DND-41 (cell line): ENCODE data around the gene C4A.
"Not testable (repeated sequence)": the region's sequence is repeated elsewhere in the genome, so short reads cannot be mapped to it uniquely, and the experiment has no call there.

ENCODE experiments used
- ATAC-seq: fragments of 200-7000 bp; cut with Tn5 transposase; 3 replicates; pipeline ENCODE4 v1.9.1; 2021; ENCODE audit warnings: low read depth; ENCODE audit not compliant: insufficient read depth
- DNase-seq: peaks from one replicate; pipeline ENCODE4 v3.0.0-alpha.2; 2020
- H2AFZ ChIP-seq: 2 replicates; pipeline ENCODE4 v1.6.0; 2012; ENCODE audit warnings: low read depth, low read length
- H3K27ac ChIP-seq: 2 replicates; pipeline ENCODE4 v1.5.1; 2012; ENCODE audit warnings: low read length, inconsistent platforms
- H3K27me3 ChIP-seq: fragments of 200-600 bp; sonication (generic); 2 replicates; pipeline ENCODE4 v1.6.0; 2012; ENCODE audit warnings: low read length, mild to moderate bottlenecking, inconsistent platforms; ENCODE audit not compliant: insufficient read depth, poor library complexity
- H3K36me3 ChIP-seq: 2 replicates; pipeline ENCODE4 v1.5.1; 2012; ENCODE audit warnings: low read length, inconsistent platforms; ENCODE audit not compliant: insufficient read depth
- H3K4me1 ChIP-seq: 2 replicates; pipeline ENCODE4 v1.5.1; 2012; ENCODE audit warnings: mild to moderate bottlenecking, low read length; ENCODE audit not compliant: insufficient read depth
- H3K4me2 ChIP-seq: 2 replicates; pipeline ENCODE4 v1.6.0; 2012; ENCODE audit warnings: mild to moderate bottlenecking, moderate library complexity, low read length, inconsistent platforms; ENCODE audit not compliant: insufficient read depth
- H3K4me3 ChIP-seq, 2 experiments: fragments of 200-600 bp in 1 of 2; shearing (Covaris generic) in 1 of 2; 2 replicates each; pipeline ENCODE4 v1.5.1; 2012 to 2016; ENCODE audit warnings: inconsistent platforms in 2 of 2, low read length in 2 of 2, mild to moderate bottlenecking in 2 of 2, low read depth in 1 of 2, moderate library complexity in 1 of 2
- H3K79me2 ChIP-seq: 2 replicates; pipeline ENCODE4 v1.6.0; 2012; ENCODE audit warnings: low read length, inconsistent platforms; ENCODE audit not compliant: insufficient read depth
- H3K9ac ChIP-seq: 2 replicates; pipeline ENCODE4 v1.6.0; 2012; ENCODE audit warnings: low read depth, mild to moderate bottlenecking, inconsistent platforms, low read length, moderate library complexity
- H3K9me3 ChIP-seq: 2 replicates; pipeline ENCODE4 v1.5.1; 2012; ENCODE audit warnings: low read length, moderate library complexity, mild to moderate bottlenecking, inconsistent platforms; ENCODE audit not compliant: insufficient read depth, severe bottlenecking
- H4K20me1 ChIP-seq: 2 replicates; pipeline ENCODE4 v1.6.0; 2012; ENCODE audit warnings: low read length; ENCODE audit not compliant: insufficient read depth

The C4A gene

DNA sequence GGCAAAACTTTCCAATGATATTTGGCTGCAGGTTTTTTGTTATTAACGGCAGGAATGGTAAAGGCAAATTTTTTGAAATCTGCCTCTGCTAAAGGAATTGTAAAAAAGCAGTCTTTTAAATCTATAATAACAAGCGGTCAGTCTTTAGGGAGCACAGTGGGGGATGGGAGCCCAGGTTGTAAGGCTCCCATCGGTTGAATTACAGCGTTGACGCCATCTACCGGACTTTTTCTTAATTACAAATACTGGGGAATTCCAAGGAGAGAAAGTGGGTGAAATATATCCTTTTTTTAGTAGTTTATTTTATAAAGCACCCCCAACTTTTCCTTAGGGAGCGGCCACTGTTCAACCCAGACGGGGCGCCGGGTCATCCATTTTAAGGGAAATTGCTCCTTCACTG lies 7.5 kb downstream of the C4A start:
- not testable (repeated sequence) for DNase-seq, ATAC-seq, H3K36me3 ChIP-seq, H3K4me2 ChIP-seq, H3K4me1 ChIP-seq, H3K79me2 ChIP-seq, H3K27ac ChIP-seq, H3K9ac ChIP-seq, H3K4me3 ChIP-seq, H2AFZ ChIP-seq, H3K9me3 ChIP-seq, H4K20me1 ChIP-seq, H3K27me3 ChIP-seq

DNA sequence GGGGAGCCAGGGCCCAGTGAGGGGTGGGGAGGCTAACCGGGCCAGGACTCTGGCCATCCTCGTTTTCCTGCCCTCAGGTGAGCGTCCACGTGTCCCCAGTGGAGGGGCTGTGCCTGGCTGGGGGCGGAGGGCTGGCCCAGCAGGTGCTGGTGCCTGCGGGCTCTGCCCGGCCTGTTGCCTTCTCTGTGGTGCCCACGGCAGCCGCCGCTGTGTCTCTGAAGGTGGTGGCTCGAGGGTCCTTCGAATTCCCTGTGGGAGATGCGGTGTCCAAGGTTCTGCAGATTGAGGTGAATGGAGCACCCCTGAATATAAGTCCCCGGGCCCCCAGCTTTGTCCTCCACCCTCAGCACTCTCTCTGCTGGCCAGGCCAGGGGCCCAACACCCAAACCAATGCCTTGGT lies 12.6 kb downstream of the C4A start:
- H3K9ac ChIP-seq, DNase-seq, H4K20me1 ChIP-seq, H3K27ac ChIP-seq, H3K79me2 ChIP-seq, H2AFZ ChIP-seq, H3K36me3 ChIP-seq, H3K4me2 ChIP-seq, H3K4me1 ChIP-seq, H3K4me3 ChIP-seq, H3K9me3 ChIP-seq, H3K27me3 ChIP-seq, ATAC-seq: not testable (repeated sequence)

DNA sequence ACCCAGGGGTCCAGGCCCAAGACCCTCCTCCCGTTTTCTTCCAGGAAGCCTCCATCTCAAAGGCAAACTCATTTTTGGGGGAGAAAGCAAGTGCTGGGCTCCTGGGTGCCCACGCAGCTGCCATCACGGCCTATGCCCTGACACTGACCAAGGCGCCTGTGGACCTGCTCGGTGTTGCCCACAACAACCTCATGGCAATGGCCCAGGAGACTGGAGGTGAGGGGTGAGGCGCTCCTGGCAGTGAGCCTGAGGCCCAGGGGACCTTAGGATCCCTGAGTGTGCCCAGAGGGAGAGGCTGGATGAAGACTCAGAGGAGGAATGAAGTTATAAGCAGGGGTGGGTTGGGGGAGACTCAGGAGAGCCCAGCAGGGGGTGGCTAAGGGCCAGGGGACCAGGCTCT lies 14.5 kb downstream of the C4A start:
- H2AFZ ChIP-seq, H3K4me3 ChIP-seq, H3K79me2 ChIP-seq, ATAC-seq, H3K9ac ChIP-seq, H3K27ac ChIP-seq, H3K27me3 ChIP-seq, DNase-seq, H3K9me3 ChIP-seq, H3K36me3 ChIP-seq, H3K4me2 ChIP-seq, H3K4me1 ChIP-seq, H4K20me1 ChIP-seq: not testable (repeated sequence)

DNA sequence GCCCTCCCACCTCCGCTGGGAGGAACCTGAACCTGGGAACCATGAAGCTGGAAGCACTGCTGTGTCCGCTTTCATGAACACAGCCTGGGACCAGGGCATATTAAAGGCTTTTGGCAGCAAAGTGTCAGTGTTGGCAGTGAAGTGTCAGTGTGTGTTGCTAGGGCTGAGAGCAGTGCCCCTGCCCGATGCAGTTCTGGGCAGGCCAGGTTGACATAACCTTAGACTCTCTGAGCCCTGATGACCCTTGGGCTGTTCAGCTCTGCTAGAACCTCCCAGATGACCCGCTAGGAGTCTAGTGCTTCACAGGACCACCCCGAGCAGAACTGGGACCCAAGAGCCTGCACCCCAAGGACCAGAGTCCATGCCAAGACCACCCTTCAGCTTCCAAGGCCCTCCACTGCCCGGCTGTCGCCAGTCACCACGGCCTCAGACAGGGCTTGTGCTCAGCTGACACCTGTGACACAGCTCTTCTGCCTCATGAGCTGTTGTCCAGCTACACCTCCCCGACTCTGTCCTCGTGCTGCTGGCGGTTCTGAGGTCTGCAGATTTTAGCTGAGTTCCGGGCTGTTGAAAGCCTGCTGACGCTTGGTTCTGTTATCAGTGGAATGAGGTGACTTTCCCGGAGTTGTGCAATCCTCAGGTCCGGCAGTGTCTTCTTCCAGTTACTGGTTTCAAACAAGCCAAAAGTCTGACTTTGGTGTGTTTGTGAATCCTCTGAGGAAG lies 20.9 kb downstream of the C4A start:
- not testable (repeated sequence) for H3K27me3 ChIP-seq, H3K79me2 ChIP-seq, DNase-seq, ATAC-seq, H3K9ac ChIP-seq, H3K9me3 ChIP-seq, H3K27ac ChIP-seq, H3K36me3 ChIP-seq, H3K4me3 ChIP-seq, H3K4me1 ChIP-seq, H4K20me1 ChIP-seq, H2AFZ ChIP-seq, H3K4me2 ChIP-seq

GRCh38 chr6:32003301-32003700 lies 21.4 kb downstream of the C4A start:
- not testable (repeated sequence) for H3K27me3 ChIP-seq, ATAC-seq, H4K20me1 ChIP-seq, H3K4me3 ChIP-seq, H3K4me2 ChIP-seq, H3K4me1 ChIP-seq, DNase-seq, H3K36me3 ChIP-seq, H2AFZ ChIP-seq, H3K9ac ChIP-seq, H3K27ac ChIP-seq, H3K9me3 ChIP-seq, H3K79me2 ChIP-seq

DNA sequence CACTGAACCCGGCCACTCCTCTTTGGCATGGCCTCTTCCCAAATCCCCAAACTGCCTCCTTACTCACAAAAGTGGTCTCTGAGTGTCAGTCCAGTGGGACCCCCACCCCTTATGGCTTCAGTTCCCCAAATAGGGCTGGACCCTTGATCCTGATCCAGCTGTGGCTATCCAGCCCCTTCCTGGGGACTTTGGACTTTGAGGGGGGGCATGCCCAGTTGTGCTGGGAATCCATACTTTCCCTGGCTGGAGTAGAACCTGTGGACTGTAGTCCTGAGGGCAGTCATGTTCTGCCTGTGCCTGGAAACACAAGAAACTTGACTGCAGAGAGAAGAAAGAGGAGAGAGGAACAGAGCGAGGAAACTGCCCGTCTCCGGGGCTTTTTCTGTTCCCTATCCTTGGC lies 22.5 kb downstream of the C4A start:
- H3K79me2 ChIP-seq, H3K9ac ChIP-seq, H3K4me3 ChIP-seq, H3K27me3 ChIP-seq, H3K36me3 ChIP-seq, H3K4me1 ChIP-seq, ATAC-seq, H3K9me3 ChIP-seq, H2AFZ ChIP-seq, DNase-seq, H4K20me1 ChIP-seq, H3K4me2 ChIP-seq, H3K27ac ChIP-seq: not testable (repeated sequence)

DNA sequence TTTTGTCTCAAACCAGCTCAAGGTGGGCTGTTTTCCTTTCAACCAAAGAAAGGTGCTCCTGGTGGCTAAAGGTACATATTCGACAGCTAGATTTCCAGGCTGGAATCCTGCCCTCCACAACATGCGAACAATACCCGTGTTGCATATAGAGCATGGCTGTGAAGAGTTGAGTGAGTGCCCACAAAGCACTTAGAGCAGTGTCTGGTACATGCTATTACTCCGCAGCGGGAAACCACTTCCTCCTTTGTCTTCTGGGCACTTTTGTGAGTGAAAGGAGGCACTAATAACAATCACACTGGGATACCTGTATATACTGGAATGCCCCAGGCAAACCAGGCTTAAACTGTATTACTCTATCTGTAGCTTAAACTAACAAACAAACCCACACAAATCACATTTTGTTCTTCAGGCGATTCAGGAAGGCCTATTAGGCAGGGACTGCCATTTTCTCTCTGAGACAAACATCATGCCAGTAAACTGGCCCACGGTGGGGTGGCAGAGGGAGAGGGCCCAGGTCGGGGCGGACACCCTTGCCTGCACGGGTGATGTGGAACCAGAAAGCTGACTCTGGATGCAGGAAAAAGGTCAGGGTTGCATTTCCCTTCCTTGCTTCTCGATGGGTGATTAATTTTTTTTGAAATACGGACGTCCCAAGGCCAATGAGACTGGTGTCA lies 23.1 kb downstream of the C4A start:
- H3K36me3 ChIP-seq, H2AFZ ChIP-seq, H3K4me2 ChIP-seq, H3K4me1 ChIP-seq, H3K79me2 ChIP-seq, H3K27ac ChIP-seq, DNase-seq, H4K20me1 ChIP-seq, H3K4me3 ChIP-seq, H3K9me3 ChIP-seq, H3K9ac ChIP-seq, H3K27me3 ChIP-seq: not testable (repeated sequence)
- peak; percentile 90 for ATAC-seq

DNA sequence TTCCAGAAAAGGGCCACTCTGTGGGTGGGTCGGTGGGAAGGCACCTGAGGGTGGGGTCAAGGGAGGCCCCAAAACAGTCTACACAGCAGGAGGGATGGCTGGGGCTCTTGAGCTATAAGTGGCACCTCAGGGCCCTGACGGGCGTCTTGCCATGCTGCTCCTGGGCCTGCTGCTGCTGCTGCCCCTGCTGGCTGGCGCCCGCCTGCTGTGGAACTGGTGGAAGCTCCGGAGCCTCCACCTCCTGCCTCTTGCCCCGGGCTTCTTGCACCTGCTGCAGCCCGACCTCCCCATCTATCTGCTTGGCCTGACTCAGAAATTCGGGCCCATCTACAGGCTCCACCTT lies 23.7 kb downstream of the C4A start:
- not testable (repeated sequence) for ATAC-seq

More for the DNA sequence above, 23.7 kb downstream of the C4A start:
- not testable (repeated sequence) for H3K4me3 ChIP-seq, H3K27me3 ChIP-seq, H3K4me1 ChIP-seq, H3K27ac ChIP-seq, H3K9ac ChIP-seq, H3K79me2 ChIP-seq, H3K9me3 ChIP-seq, H4K20me1 ChIP-seq, H3K4me2 ChIP-seq, H3K36me3 ChIP-seq, H2AFZ ChIP-seq, DNase-seq
